H1 (cell line): ENCODE data around the gene FRZB. TPM values are rescaled to one million over a fixed set of nuclear protein-coding genes. Genes with fewer than 3 reads are reported as not detected.

Experiments
- CHD1 ChIP-seq: IDR thresholded peaks from 2 replicates; pipeline ENCODE4 v1.6.1; 2012; ENCODE audit warnings: low read depth, low read length, improper control_type of control experiment
- GTF2F1 ChIP-seq: IDR thresholded peaks from 2 replicates; pipeline ENCODE4 v1.6.1; 2012; ENCODE audit warnings: low read depth, low read length, improper control_type of control experiment, borderline replicate concordance
- polyA plus RNA-seq, 7 experiments: library from polyadenylated mRNA; depleted of rRNA in 3 of 7; stranded (reverse) in 5 of 7; unstranded in 2 of 7; fragments of >200 nt in 5 of 7; fragments of 200-250 nt in 2 of 7; gene quantifications; 1 replicate in 5 of 7; 2 replicates in 1 of 7; 4 replicates in 1 of 7; pipeline versions ENCODE4 v1.2.1 to v1.2.3, GENCODE V29; 2011 to 2013; ENCODE audit warnings: missing spikeins in 2 of 7, mixed read lengths in 2 of 7
- total RNA-seq: library from RNA; stranded (reverse); fragmentation: NEBNext Ultra II Directional; extraction: Animal tissue kit (Norgen Biotek cat#: 25700); gene quantifications from 2 replicates; pipeline ENCODE4 v1.2.1, GENCODE V29; 2021
- TF ChIP-seq, protein P1 (sequence below): fragments of 300-600 bp; sonication (generic); IDR thresholded peaks from 2 replicates; pipeline ENCODE4 v1.7.1; 2012; ENCODE audit warnings: low read length, moderate library complexity, mild to moderate bottlenecking, inconsistent platforms; ENCODE audit not compliant: insufficient replicate concordance
- TF ChIP-seq, protein P2 (sequence below): IDR thresholded peaks from 2 replicates; pipeline ENCODE4 v1.6.1; 2012; ENCODE audit warnings: inconsistent platforms

Gene FRZB
- total and polyA plus RNA-seq, 2 of the 8 experiments (the other 6 are each of a cell fraction or from before 2014, with no cell fraction given) = 4.4 to 4.6 TPM

DNA sequence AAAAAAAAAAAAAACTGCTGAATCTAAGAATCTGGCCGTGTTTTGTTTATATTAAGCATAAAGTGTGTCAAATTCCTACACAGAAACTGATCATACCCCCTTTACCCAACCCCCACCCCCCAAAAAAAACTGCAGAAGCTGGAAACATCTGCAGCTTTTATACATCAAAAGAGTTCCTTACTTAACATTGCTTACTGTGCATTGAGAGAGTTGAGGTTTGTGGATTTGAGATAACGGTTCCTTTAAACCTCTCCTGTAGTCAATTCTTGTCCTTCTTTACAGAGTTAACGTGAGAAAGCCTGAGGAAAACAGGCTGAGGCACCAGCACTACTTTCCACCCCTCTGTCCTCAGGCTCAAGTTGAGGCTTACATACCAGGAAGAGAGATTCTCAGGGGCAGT is 34.5 kb downstream of the FRZB start (continued):
- TF ChIP-seq, protein P1, sequence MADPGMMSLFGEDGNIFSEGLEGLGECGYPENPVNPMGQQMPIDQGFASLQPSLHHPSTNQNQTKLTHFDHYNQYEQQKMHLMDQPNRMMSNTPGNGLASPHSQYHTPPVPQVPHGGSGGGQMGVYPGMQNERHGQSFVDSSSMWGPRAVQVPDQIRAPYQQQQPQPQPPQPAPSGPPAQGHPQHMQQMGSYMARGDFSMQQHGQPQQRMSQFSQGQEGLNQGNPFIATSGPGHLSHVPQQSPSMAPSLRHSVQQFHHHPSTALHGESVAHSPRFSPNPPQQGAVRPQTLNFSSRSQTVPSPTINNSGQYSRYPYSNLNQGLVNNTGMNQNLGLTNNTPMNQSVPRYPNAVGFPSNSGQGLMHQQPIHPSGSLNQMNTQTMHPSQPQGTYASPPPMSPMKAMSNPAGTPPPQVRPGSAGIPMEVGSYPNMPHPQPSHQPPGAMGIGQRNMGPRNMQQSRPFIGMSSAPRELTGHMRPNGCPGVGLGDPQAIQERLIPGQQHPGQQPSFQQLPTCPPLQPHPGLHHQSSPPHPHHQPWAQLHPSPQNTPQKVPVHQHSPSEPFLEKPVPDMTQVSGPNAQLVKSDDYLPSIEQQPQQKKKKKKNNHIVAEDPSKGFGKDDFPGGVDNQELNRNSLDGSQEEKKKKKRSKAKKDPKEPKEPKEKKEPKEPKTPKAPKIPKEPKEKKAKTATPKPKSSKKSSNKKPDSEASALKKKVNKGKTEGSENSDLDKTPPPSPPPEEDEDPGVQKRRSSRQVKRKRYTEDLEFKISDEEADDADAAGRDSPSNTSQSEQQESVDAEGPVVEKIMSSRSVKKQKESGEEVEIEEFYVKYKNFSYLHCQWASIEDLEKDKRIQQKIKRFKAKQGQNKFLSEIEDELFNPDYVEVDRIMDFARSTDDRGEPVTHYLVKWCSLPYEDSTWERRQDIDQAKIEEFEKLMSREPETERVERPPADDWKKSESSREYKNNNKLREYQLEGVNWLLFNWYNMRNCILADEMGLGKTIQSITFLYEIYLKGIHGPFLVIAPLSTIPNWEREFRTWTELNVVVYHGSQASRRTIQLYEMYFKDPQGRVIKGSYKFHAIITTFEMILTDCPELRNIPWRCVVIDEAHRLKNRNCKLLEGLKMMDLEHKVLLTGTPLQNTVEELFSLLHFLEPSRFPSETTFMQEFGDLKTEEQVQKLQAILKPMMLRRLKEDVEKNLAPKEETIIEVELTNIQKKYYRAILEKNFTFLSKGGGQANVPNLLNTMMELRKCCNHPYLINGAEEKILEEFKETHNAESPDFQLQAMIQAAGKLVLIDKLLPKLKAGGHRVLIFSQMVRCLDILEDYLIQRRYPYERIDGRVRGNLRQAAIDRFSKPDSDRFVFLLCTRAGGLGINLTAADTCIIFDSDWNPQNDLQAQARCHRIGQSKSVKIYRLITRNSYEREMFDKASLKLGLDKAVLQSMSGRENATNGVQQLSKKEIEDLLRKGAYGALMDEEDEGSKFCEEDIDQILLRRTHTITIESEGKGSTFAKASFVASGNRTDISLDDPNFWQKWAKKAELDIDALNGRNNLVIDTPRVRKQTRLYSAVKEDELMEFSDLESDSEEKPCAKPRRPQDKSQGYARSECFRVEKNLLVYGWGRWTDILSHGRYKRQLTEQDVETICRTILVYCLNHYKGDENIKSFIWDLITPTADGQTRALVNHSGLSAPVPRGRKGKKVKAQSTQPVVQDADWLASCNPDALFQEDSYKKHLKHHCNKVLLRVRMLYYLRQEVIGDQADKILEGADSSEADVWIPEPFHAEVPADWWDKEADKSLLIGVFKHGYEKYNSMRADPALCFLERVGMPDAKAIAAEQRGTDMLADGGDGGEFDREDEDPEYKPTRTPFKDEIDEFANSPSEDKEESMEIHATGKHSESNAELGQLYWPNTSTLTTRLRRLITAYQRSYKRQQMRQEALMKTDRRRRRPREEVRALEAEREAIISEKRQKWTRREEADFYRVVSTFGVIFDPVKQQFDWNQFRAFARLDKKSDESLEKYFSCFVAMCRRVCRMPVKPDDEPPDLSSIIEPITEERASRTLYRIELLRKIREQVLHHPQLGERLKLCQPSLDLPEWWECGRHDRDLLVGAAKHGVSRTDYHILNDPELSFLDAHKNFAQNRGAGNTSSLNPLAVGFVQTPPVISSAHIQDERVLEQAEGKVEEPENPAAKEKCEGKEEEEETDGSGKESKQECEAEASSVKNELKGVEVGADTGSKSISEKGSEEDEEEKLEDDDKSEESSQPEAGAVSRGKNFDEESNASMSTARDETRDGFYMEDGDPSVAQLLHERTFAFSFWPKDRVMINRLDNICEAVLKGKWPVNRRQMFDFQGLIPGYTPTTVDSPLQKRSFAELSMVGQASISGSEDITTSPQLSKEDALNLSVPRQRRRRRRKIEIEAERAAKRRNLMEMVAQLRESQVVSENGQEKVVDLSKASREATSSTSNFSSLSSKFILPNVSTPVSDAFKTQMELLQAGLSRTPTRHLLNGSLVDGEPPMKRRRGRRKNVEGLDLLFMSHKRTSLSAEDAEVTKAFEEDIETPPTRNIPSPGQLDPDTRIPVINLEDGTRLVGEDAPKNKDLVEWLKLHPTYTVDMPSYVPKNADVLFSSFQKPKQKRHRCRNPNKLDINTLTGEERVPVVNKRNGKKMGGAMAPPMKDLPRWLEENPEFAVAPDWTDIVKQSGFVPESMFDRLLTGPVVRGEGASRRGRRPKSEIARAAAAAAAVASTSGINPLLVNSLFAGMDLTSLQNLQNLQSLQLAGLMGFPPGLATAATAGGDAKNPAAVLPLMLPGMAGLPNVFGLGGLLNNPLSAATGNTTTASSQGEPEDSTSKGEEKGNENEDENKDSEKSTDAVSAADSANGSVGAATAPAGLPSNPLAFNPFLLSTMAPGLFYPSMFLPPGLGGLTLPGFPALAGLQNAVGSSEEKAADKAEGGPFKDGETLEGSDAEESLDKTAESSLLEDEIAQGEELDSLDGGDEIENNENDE = no peak
- TF ChIP-seq, protein P2, sequence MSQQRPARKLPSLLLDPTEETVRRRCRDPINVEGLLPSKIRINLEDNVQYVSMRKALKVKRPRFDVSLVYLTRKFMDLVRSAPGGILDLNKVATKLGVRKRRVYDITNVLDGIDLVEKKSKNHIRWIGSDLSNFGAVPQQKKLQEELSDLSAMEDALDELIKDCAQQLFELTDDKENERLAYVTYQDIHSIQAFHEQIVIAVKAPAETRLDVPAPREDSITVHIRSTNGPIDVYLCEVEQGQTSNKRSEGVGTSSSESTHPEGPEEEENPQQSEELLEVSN = no peak
- TF ChIP-seq GTF2F1 (no peak), CHD1 (no peak)
